Muscle layer of duodenum (tissue), 2 donors: ENCODE data around the gene FRMD4B.
A peak's percentile ranks its signal among the peaks of the same experiment; 100 is the strongest.

Experiments
- H3K27ac ChIP-seq: one replicate; pipeline ENCODE4 v1.7.0; 2013; ENCODE audit warnings: mild to moderate bottlenecking, low read length
- H3K27me3 ChIP-seq: one replicate; pipeline ENCODE4 v1.7.0; 2013; ENCODE audit warnings: low read depth, mild to moderate bottlenecking, control low read depth, low read length
- H3K36me3 ChIP-seq, 2 donors: one replicate each; pipeline ENCODE4 v1.7.0; 2013; ENCODE audit warnings: low read length in 2 of 2, control low read depth in 1 of 2, mild to moderate bottlenecking in 1 of 2; ENCODE audit not compliant: insufficient read depth in 2 of 2, control insufficient read depth in 1 of 2
- H3K4me1 ChIP-seq, 2 donors: one replicate each; pipeline ENCODE4 v1.7.0; 2013; ENCODE audit warnings: low read length in 2 of 2, mild to moderate bottlenecking in 2 of 2, control low read depth in 1 of 2, moderate library complexity in 1 of 2; ENCODE audit not compliant: insufficient read depth in 2 of 2, control insufficient read depth in 1 of 2
- H3K4me3 ChIP-seq, 2 donors: one replicate each; pipeline ENCODE4 v1.7.0; 2013; ENCODE audit warnings: low read length in 2 of 2, low read depth in 1 of 2, mild to moderate bottlenecking in 1 of 2
- H3K9me3 ChIP-seq, 2 donors: one replicate each; pipeline ENCODE4 v1.7.0; 2013; ENCODE audit warnings: low read length in 2 of 2, control low read depth in 1 of 2, mild to moderate bottlenecking in 1 of 2; ENCODE audit not compliant: control insufficient read depth in 1 of 2
- donor health status: healthy.

The FRMD4B gene

GRCh38 chr3:69210068-69210730 is 175.7 kb downstream of the FRMD4B start:
- H3K27me3 ChIP-seq: no peaks in the 10 kb centered on the region
- H3K4me1 ChIP-seq: no peaks in the 10 kb centered on the region
- no peak overlapping the region for H3K4me3 ChIP-seq
- H3K9me3 ChIP-seq: no peaks in the 10 kb centered on the region
- H3K27ac ChIP-seq: no peak overlapping the region
- H3K36me3 ChIP-seq: peaks cover 0 to 5% of the 10 kb centered on the region in 2 donors

- Histone ChIP-seq H3K4me3 (no peak overlapping the region), H3K9me3 (no peaks in the 10 kb centered on the region), H3K27me3 (no peaks in the 10 kb centered on the region), H3K27ac (no peak overlapping the region), H3K4me1 (no peaks in the 10 kb centered on the region), H3K36me3 (peaks cover 0 to 5% of the 10 kb centered on the region in 2 donors)
Measured at GRCh38 chr3:69209413-69209812, 176.5 kb downstream of the FRMD4B start.

GRCh38 chr3:69207031-69207430 is 178.9 kb downstream of the FRMD4B start:
- H3K4me1 ChIP-seq: no peaks in the 10 kb centered on the region
- H3K27me3 ChIP-seq: no peaks in the 10 kb centered on the region
- no peak overlapping the region for H3K27ac ChIP-seq
- no peaks in the 10 kb centered on the region for H3K36me3 ChIP-seq
- no peak overlapping the region for H3K4me3 ChIP-seq
- H3K9me3 ChIP-seq: no peaks in the 10 kb centered on the region

GRCh38 chr3:69205385-69205784 is 180.5 kb downstream of the FRMD4B start:
- Histone ChIP-seq H3K9me3 (no peaks in the 10 kb centered on the region), H3K4me3 (no peak overlapping the region), H3K36me3 (no peaks in the 10 kb centered on the region), H3K4me1 (no peaks in the 10 kb centered on the region), H3K27ac (no peak overlapping the region), H3K27me3 (no peaks in the 10 kb centered on the region)

- H3K4me1 ChIP-seq: no peaks in the 10 kb centered on the region
- no peak overlapping the region for H3K27ac ChIP-seq
- no peak overlapping the region for H3K4me3 ChIP-seq
- no peaks in the 10 kb centered on the region for H3K9me3 ChIP-seq
- H3K27me3 ChIP-seq: no peaks in the 10 kb centered on the region
- no peaks in the 10 kb centered on the region for H3K36me3 ChIP-seq
Measured at GRCh38 chr3:69204315-69204957, 181.5 kb downstream of the FRMD4B start.

GRCh38 chr3:69203631-69204314 is 182.1 kb downstream of the FRMD4B start:
- Histone ChIP-seq H3K27ac (no peak overlapping the region), H3K4me3 (no peak overlapping the region), H3K4me1 (no peaks in the 10 kb centered on the region), H3K9me3 (no peaks in the 10 kb centered on the region), H3K27me3 (no peaks in the 10 kb centered on the region), H3K36me3 (no peaks in the 10 kb centered on the region)

GRCh38 chr3:69201658-69202057 is 184.2 kb downstream of the FRMD4B start:
- peaks cover 0 to 3% of the 10 kb centered on the region in 2 donors for H3K36me3 ChIP-seq
- H3K27me3 ChIP-seq: no peaks in the 10 kb centered on the region
- H3K4me3 ChIP-seq: no peak overlapping the region
- H3K4me1 ChIP-seq: no peaks in the 10 kb centered on the region
- H3K9me3 ChIP-seq: no peaks in the 10 kb centered on the region
- H3K27ac ChIP-seq: no peak overlapping the region

- Histone ChIP-seq H3K9me3 (no peaks in the 10 kb centered on the region), H3K36me3 (peaks cover 0 to 6% of the 10 kb centered on the region in 2 donors), H3K4me3 (peak overlapping the region; percentile 9 to 70), H3K27ac (peak overlapping the region; percentile 78), H3K4me1 (no peaks in the 10 kb centered on the region), H3K27me3 (no peaks in the 10 kb centered on the region)
Measured at GRCh38 chr3:69200384-69201068, 185.4 kb downstream of the FRMD4B start.

GRCh38 chr3:69199942-69200341 is 185.9 kb downstream of the FRMD4B start:
- Histone ChIP-seq H3K4me3 (peak overlapping the region; percentile 45 to 70), H3K9me3 (no peaks in the 10 kb centered on the region), H3K36me3 (peaks cover under 1 to 6% of the 10 kb centered on the region in 2 donors), H3K27ac (peak overlapping the region; percentile 78), H3K27me3 (no peaks in the 10 kb centered on the region), H3K4me1 (no peaks in the 10 kb centered on the region)

GRCh38 chr3:69197922-69198530 is 187.9 kb downstream of the FRMD4B start:
- H3K27ac ChIP-seq: no peak overlapping the region
- H3K4me3 ChIP-seq: no peak overlapping the region
- no peaks in the 10 kb centered on the region for H3K27me3 ChIP-seq
- H3K9me3 ChIP-seq: no peaks in the 10 kb centered on the region
- no peaks in the 10 kb centered on the region for H3K4me1 ChIP-seq
- peaks cover 6 to 18% of the 10 kb centered on the region in 2 donors for H3K36me3 ChIP-seq

GRCh38 chr3:69197455-69197854 is 188.4 kb downstream of the FRMD4B start:
- Histone ChIP-seq H3K4me3 (no peak overlapping the region), H3K27me3 (no peaks in the 10 kb centered on the region), H3K9me3 (no peaks in the 10 kb centered on the region), H3K4me1 (no peaks in the 10 kb centered on the region), H3K36me3 (peaks cover 6 to 18% of the 10 kb centered on the region in 2 donors), H3K27ac (no peak overlapping the region)
